K562 (cell line): ENCODE measurements around the gene NABP1. TPM values are rescaled to one million over a fixed set of nuclear protein-coding genes. Genes with fewer than 3 reads are reported as not detected.

ENCODE experiments used
- BCL6 ChIP-seq: fragments of 250-450 bp; sonication (Bioruptor Pico); IDR thresholded peaks from 2 replicates; pipeline ENCODE4 v1.4.0; 2020
- BCOR ChIP-seq: fragments of 450-650 bp; IDR thresholded peaks from 2 replicates; pipeline ENCODE4 v1.6.1; 2016
- CHD2 ChIP-seq: IDR thresholded peaks from 2 replicates; pipeline ENCODE4 v1.6.1; 2011; ENCODE audit warnings: low read depth, low read length
- DLX4 ChIP-seq: fragments of 250-450 bp; sonication (Bioruptor Pico); IDR thresholded peaks from 2 replicates; pipeline ENCODE4 v1.6.1; 2021; ENCODE audit warnings: mild to moderate bottlenecking
- ETV5 ChIP-seq: sonication (generic); formaldehyde crosslinking; IDR thresholded peaks from 2 replicates; pipeline ENCODE4 v1.4.0; 2020; ENCODE audit warnings: low read depth, mild to moderate bottlenecking, missing genetic modification reagents
- HDAC8 ChIP-seq: fragments of 450-650 bp; IDR thresholded peaks from 2 replicates; pipeline ENCODE4 v1.6.1; 2016; ENCODE audit warnings: mild to moderate bottlenecking, missing genetic modification characterization, moderate library complexity, missing compliant biosample characterization
- NFIC ChIP-seq: fragments of 450-650 bp; IDR thresholded peaks from 2 replicates; pipeline ENCODE4 v1.6.1; 2017; ENCODE audit warnings: mild to moderate bottlenecking, inconsistent platforms
- PATZ1 ChIP-seq: fragments of 250-450 bp; sonication (Bioruptor Pico); IDR thresholded peaks from 2 replicates; pipeline ENCODE4 v1.5.0; 2020; ENCODE audit warnings: mild to moderate bottlenecking, borderline replicate concordance
- PPARD ChIP-seq: fragments of 250-450 bp; sonication (Bioruptor Pico); IDR thresholded peaks from 2 replicates; pipeline ENCODE4 v1.8.0; 2022; ENCODE audit warnings: inconsistent platforms, mild to moderate bottlenecking, moderate library complexity
- ZNF184 ChIP-seq: sonication (generic); formaldehyde crosslinking; IDR thresholded peaks from 2 replicates; pipeline ENCODE4 v1.5.0; 2020; ENCODE audit warnings: missing genetic modification reagents
- ZNF217 ChIP-seq: sonication (generic); formaldehyde crosslinking; IDR thresholded peaks from 2 replicates; pipeline ENCODE4 v1.8.0; 2022; ENCODE audit warnings: mild to moderate bottlenecking, missing genetic modification reagents
- ZNF232 ChIP-seq: sonication (generic); formaldehyde crosslinking; IDR thresholded peaks from 2 replicates; pipeline ENCODE4 v1.8.0; 2022; ENCODE audit warnings: mild to moderate bottlenecking, missing genetic modification reagents
- ZNF586 ChIP-seq: fragments of 450-650 bp; formaldehyde crosslinking; conservative IDR thresholded peaks from 2 replicates; pipeline ENCODE4 v1.4.0; 2020; ENCODE audit warnings: mild to moderate bottlenecking, moderate library complexity
- ZNF77 ChIP-seq: fragments of 250-450 bp; sonication (Bioruptor Pico); IDR thresholded peaks from 2 replicates; pipeline ENCODE4 v1.5.0; 2020
- polyA plus RNA-seq, 8 experiments: library from polyadenylated mRNA; depleted of rRNA in 4 of 8; stranded (reverse) in 5 of 8; unstranded in 3 of 8; fragments of >200 nt; fragmentation: Nextera tagmentation in 2 of 8; fragmentation: Illumina TruSeq in 1 of 8; extraction: Ambion mirVana in 2 of 8; extraction: Trizol in 1 of 8; gene quantifications; 2 replicates each; pipeline versions ENCODE4 v1.2.1 to v1.2.3, GENCODE V29; 2011 to 2014; ENCODE audit warnings: inconsistent platforms in 1 of 8, missing spikeins in 1 of 8
- total RNA-seq, 7 experiments: library from RNA; depleted of rRNA in 6 of 7; stranded (reverse); fragments of >200 nt in 6 of 7; fragmentation: Illumina TruSeq in 2 of 7; extraction: Trizol in 2 of 7; gene quantifications; 2 replicates each; pipeline versions ENCODE4 v1.2.1 to v1.2.3, GENCODE V29; 2011 to 2021; ENCODE audit warnings: low replicate concordance in 1 of 7
- TF ChIP-seq, protein P1 (sequence below): fragments of 450-650 bp; IDR thresholded peaks from 2 replicates; pipeline ENCODE4 v1.7.0; 2016; ENCODE audit warnings: borderline replicate concordance
- TF ChIP-seq, protein P2 (sequence below): sonication (generic); formaldehyde crosslinking; IDR thresholded peaks from 2 replicates; pipeline ENCODE4 v1.8.1; 2022; ENCODE audit warnings: missing genetic modification reagents
- TF ChIP-seq, protein P3 (sequence below): fragments of 450-650 bp; formaldehyde crosslinking; IDR thresholded peaks from 2 replicates; pipeline ENCODE4 v1.4.0; 2020; ENCODE audit warnings: mild to moderate bottlenecking, moderate library complexity
- TF ChIP-seq, protein P4 (sequence below): fragments of 250-450 bp; sonication (Bioruptor Pico); IDR thresholded peaks from 2 replicates; pipeline ENCODE4 v1.5.0; 2021
- TF ChIP-seq, protein P5 (sequence below): fragments of 450-650 bp; formaldehyde crosslinking; IDR thresholded peaks from 2 replicates; pipeline ENCODE4 v1.4.0; 2022; ENCODE audit warnings: missing genetic modification characterization

The NABP1 gene
- total and polyA plus RNA-seq, 9 of the 15 experiments (the other 6 are each of a cell fraction or from before 2014, with no cell fraction given), result 12.8 to 44.0 (median 20.2) TPM

DNA sequence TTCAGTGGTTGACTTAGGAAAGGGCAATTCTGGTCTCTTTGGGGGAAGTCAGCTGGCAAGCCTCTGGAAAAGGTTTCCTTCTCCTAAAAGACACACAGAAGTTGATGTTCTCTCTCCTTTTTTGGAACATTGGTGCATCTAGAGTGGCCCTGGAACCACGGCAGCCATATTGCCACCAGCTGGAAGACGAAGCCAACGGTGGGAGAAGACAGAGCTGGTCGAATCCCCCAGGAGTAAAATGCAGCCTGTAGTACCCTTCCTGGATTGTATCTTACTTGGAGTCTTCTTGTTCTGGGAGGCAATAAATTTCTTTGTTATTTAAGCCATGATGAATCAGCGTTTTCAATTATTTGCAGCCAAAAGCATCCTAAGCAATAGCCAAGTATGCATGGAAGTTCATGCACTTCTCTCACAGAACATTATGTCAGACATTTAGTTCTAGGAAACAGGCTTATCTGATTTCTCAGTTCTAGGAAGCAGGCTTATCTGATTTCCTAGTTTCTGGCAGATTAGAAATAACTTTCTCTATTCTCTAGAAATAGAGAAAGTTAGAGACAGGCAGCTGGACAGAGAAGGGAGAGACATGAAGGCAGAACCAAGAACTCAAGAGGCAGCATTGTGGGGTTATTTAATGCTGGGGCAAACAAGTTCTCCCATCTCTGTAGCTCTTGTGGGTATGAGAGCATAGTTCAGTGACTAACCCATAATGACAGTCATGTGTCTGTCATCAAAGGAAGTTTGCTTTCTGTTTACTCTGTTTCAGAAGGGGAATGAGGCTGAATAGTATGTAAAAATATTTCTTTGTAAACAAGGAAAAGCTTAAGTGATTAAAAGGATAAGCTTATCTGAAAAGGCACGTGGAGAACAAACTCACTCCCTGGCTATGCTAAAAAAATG is 40.5 kb upstream of the NABP1 start (continued):
- TF ChIP-seq PATZ1 (no peak), DLX4 (no peak), CHD2 (no peak), HDAC8 (tag) (no peak), ETV5 (CRISPR knock-in tag) (peak; percentile 47; the same call in 1 of the 2 replicates), ZNF184 (CRISPR knock-in tag) (no peak), PPARD (CRISPR knock-in tag) (no peak), BCL6 (CRISPR knock-in tag) (no peak), ZNF217 (CRISPR knock-in tag) (no peak), BCOR (no peak), ZNF77 (CRISPR knock-in tag) (no peak), NFIC (no peak), ZNF586 (CRISPR knock-in tag) (no peak), ZNF232 (CRISPR knock-in tag) (no peak)
- TF ChIP-seq, protein P1, sequence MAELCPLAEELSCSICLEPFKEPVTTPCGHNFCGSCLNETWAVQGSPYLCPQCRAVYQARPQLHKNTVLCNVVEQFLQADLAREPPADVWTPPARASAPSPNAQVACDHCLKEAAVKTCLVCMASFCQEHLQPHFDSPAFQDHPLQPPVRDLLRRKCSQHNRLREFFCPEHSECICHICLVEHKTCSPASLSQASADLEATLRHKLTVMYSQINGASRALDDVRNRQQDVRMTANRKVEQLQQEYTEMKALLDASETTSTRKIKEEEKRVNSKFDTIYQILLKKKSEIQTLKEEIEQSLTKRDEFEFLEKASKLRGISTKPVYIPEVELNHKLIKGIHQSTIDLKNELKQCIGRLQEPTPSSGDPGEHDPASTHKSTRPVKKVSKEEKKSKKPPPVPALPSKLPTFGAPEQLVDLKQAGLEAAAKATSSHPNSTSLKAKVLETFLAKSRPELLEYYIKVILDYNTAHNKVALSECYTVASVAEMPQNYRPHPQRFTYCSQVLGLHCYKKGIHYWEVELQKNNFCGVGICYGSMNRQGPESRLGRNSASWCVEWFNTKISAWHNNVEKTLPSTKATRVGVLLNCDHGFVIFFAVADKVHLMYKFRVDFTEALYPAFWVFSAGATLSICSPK, result no peak
- TF ChIP-seq, protein P2, sequence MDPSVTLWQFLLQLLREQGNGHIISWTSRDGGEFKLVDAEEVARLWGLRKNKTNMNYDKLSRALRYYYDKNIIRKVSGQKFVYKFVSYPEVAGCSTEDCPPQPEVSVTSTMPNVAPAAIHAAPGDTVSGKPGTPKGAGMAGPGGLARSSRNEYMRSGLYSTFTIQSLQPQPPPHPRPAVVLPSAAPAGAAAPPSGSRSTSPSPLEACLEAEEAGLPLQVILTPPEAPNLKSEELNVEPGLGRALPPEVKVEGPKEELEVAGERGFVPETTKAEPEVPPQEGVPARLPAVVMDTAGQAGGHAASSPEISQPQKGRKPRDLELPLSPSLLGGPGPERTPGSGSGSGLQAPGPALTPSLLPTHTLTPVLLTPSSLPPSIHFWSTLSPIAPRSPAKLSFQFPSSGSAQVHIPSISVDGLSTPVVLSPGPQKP, result no peak
- TF ChIP-seq, protein P3, sequence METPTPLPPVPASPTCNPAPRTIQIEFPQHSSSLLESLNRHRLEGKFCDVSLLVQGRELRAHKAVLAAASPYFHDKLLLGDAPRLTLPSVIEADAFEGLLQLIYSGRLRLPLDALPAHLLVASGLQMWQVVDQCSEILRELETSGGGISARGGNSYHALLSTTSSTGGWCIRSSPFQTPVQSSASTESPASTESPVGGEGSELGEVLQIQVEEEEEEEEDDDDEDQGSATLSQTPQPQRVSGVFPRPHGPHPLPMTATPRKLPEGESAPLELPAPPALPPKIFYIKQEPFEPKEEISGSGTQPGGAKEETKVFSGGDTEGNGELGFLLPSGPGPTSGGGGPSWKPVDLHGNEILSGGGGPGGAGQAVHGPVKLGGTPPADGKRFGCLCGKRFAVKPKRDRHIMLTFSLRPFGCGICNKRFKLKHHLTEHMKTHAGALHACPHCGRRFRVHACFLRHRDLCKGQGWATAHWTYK, result 0 out of 2 replicates have a peak, but pooled peaks have one; percentile 15
- TF ChIP-seq, protein P4, sequence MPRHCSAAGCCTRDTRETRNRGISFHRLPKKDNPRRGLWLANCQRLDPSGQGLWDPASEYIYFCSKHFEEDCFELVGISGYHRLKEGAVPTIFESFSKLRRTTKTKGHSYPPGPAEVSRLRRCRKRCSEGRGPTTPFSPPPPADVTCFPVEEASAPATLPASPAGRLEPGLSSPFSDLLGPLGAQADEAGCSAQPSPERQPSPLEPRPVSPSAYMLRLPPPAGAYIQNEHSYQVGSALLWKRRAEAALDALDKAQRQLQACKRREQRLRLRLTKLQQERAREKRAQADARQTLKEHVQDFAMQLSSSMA (CRISPR knock-in tag), result no peak
- TF ChIP-seq, protein P5, sequence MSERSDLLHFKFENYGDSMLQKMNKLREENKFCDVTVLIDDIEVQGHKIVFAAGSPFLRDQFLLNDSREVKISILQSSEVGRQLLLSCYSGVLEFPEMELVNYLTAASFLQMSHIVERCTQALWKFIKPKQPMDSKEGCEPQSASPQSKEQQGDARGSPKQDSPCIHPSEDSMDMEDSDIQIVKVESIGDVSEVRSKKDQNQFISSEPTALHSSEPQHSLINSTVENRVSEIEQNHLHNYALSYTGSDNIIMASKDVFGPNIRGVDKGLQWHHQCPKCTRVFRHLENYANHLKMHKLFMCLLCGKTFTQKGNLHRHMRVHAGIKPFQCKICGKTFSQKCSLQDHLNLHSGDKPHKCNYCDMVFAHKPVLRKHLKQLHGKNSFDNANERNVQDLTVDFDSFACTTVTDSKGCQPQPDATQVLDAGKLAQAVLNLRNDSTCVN (CRISPR knock-in tag), result no peak
